NCI-H2081 treated with DMSO at 0.1 percent for 48 hours (cell line): Measurements from ENCODE around the gene NTM.

ENCODE experiments used
- DNase-seq: peaks from one replicate; lab custom pipeline; 2025; lab: John Stamatoyannopoulos, UW

The NTM gene

DNA sequence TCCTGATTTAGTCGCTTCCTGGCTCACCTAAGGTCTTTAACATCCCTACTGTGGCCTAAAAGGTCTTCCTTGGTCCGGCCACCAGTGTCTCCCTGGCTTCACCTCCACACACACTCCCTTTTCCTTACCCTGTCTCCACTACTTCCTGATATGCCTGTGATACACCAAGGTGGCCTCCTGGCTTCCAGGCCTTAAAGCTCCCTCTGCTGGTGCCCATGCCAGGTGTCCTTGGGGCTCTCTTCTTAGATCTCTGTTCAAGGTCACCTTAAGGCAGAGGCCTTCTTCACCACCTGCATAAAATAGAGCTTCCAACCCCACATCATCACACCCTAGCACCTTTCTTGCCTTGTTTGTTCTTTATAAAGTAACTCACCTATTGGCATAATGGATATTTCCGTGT lies 787.7 kb downstream of the NTM start:
- DNase-seq = no peak

DNA sequence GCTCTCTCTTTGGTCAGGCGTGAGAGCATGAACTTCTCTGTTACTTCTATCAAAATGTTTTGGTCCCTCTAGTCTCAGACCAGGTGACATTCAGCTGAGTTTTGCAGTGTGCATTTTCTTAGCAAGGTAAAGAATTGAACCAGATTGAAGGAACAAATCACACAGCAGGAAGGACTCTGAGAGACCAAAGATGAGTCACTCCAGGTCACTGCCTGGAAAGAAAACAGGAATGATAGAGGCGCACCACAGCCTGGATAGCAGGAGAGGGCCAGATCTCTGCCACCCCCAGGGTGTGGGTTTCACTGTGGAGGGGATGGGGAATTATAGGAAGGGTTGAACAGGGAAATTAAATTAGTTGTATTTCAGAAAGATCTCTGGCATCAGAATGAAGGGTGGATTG lies 788.3 kb downstream of the NTM start:
- no peak for DNase-seq

DNA sequence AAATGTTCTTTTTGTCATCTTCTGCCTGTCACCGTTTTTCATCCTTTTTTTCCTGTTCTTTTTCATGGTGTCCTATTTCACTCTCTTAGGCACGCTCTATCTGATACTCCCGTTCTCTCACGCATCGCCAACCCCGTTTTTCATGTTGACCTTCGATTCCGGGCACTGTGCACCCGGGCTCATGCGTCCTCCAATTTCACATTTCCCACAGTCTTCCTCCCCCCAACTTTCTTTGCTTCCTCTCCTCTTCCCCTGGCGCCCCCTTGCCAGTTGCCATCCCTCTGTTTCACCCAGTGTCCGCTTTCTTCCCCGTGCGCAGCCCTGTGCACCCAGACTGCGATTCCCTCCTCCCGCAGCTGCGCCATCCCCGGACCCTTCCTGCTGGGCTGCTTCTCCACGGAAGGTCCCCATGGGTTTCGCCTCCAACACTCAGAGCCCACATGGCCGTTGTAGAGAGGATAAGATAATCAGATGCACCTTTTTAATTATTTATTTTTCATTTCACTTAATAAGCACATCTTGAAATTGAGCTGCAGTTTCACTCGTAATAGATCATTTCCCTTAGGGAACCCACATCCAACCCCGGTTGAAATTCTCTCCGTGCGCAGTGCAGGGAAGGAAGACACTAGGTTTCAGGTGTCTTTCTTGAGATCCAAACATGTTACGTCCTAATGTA lies 791.1 kb downstream of the NTM start:
- DNase-seq = no peak

DNA sequence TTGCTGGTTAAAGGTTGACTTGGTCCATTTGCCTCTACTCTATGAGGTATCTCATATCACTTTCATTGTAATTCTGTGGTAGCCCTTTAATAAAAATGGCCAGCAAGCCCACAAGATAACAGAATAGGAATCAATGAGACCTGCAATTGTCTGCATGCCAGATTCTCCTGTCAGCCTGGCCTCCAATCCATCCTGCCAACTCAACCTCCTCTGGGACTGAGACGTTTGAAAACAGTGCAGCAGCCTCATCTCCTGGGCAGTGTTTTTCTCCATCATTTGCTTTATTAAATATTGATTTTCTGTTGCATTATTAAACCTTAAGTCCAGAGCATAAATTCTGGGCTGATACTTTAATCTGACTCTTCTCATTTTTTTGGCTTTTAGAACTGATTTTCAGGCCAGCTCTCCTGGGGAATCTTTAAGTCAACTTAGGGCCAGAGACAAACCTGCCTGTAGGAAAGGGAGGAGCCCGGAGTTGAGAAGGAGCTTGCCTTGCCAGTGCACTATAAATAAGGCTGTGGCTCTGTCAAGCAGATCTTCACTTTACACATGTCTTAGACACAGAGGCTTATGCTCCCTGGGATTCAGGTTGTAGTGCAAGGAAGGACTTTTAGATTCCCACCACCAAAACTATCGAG lies 798.0 kb downstream of the NTM start:
- DNase-seq = no peak

DNA sequence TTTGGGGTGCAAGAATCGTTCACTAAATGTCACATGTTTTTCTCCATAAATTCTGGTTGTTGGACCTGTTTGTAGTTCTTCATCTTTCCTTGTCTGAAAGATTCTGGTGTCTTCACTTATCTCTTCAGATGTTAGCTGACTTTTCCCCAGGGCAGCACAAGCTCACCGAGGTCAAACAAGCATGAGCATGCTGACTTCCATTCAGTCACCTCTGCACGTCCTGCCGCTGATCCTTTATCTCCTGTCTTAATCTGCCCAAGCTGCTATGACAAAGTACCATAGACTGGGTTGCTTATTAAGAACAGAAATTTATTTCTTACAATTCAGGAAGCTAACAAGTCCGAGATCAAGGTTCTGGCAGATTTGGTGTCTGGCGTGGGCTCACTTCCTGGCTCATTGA lies 800.6 kb downstream of the NTM start:
- DNase-seq = no peak

DNA sequence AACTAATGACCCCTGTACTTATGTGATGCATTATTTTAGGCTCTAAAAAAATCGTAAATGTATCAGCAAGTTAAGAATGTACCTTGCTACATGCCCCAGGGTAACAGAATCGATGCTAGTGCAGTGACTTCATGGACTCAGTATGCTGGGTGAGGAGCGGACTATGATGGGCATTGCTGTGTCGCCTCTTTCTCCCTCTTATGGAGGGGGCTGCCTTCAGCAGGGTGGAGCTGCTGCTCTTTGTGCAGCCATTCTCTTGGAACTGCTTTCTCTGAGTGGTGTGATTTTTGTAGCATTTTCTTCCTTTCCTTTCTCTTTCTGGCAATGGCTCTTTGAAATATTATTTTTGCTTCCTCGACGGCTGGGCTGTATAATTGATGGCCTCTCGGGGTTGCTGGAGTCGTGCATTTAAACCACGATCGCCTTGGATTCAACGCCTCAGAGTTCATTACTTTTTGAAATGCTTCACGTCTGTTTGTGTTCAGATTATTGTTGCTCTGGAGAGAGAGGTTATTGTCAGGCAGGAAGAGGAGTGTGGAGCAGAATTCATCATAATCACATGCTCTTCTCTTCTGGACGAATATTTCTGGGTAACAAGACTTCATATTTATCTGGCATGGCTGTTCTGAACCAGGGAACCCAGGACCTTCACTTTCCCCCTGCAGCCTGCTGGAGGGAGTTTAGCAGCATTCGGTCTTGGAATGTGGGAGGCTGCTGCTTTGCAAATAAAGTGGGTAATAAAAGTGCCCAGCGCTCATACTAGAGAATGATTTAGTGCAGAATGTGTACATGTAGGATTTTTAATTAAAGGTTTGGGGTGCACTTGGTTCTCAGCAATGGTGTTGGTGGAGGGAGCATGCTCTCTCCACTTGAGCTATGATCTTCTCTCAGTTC lies 804.2 kb downstream of the NTM start:
- no peak for DNase-seq

DNA sequence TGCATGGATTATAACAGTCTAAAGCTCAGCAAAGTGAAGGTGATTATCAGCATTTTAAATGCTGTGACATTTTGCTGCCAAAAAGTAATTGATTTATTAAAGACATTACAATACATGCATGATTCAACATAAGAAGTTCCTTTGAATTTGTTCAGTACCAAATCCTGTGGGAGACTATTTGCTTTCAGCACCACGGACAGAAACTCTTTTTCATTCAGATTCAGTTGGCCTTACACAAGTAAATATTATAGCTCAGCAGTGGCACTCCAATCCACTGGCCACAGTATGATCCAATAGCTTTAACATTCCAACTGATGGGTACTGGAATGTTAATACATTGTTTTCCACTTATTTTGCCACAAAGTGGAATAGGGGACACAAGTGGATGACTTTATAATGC lies 806.7 kb downstream of the NTM start:
- DNase-seq = no peak

DNA sequence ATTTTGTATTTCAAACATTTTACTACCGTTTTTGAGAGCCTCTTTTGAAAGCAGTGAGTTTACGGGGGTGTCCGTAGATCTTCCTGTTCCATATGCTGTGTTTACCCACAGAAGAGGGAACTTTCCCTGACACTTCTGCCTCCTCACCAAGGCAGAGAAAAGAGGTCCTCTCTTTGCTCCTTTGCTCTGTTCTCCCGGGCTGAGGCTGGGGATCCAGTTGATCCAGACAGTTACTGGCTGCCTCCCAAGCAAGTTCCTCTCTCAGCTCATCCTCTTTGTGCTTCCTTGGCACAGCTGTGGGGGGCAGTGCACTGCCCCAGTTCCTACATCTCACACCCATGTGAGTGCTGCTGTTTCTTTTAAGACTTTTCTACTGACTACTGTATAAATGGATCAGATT lies 813.7 kb downstream of the NTM start:
- DNase-seq = no peak

DNA sequence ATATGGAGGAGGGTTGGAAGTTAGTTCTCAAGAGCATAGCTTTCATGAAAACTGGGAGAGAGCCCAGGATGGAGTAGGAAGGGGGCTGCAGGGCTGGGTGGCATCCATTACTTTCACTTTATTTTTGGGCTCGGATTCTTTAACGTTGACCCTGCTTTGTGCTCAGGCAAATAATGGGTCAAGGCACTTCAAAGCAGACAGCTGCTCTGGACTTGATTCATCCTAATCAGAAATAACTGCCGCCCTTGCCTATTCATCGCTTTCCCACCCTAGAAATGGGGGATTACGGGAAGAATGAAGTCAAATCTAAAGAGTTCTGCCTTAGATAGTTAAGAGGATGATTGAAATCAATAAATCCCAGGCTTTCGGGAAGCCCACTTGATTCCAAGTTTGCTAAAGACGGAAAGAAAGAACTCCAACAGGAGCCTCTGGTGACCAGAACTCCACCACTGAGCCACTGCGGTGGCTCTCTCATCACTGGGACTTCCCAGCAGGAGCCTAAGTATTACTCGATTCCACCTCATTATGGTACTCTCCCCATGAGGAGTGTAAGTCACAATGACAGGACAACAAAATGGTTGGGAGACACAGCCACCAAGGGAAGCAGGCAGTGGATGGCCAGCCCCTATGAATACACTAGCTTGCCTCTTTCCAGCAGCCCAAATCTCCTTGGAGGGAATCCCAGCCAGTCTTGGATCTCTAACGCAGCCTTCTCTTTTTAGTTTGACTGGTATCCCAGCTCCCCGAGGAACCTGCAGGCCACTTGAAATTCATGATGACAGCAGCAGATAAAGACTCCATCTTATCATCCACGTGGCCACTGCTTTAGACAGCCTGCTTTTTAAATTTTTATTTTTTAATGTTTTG lies 815.5 kb downstream of the NTM start:
- DNase-seq = no peak

DNA sequence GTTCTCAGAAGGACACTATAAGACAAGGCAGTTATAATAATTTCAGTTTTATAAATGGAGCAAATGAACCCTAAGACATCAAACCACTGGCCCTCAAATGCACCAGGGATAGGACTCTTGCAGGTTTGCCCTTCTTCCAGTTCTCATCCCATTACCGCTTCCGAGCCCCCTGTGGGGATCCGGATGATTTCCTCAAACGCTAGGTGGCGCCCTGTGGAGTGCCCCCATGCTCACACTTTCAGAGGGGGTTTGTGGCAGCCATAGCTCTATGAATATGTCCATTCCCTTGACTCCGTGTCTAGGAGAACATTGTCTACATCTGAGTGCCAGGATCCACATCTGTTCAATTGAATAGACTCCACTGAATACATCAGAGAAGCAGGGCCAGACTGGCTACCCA lies 816.3 kb downstream of the NTM start:
- DNase-seq = no peak

DNA sequence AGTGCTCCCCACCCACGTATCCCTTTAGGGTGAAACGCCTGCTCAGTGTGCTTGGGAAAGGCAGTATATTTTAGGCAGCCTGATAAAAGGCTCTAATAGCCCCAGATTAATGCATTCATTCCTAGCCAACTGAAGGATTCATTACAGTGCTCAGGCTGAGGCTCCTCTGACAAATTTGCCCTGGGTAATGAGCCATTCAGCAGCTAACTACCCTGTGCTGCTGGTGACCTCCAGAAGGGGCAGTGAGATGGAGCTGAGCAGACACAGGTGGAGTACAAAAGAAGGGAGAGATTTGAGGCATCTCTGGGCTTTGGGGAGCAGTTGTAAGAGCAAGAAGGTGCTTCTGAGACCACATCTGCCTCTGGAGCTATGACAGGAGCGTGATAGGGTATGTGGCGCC lies 817.0 kb downstream of the NTM start:
- no peak for DNase-seq

DNA sequence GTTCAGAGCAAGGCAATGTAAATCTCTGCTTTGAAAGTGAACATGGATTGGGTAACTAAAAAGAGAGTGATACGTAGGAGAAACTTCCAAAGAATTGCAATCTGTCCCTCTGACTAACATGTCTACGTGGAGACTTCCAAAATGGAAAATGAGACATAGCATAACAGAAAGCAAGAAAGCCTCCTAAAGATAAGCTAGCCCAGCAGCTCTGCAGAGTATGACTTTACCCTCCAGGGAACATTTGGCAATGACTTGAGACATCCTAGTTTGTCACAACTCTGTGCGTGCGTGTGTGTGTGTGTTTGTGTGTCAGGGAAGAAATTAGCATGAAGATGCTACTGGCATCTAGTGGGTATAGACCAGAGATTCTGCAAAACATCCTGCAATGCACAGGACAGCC lies 817.4 kb downstream of the NTM start:
- no peak for DNase-seq

DNA sequence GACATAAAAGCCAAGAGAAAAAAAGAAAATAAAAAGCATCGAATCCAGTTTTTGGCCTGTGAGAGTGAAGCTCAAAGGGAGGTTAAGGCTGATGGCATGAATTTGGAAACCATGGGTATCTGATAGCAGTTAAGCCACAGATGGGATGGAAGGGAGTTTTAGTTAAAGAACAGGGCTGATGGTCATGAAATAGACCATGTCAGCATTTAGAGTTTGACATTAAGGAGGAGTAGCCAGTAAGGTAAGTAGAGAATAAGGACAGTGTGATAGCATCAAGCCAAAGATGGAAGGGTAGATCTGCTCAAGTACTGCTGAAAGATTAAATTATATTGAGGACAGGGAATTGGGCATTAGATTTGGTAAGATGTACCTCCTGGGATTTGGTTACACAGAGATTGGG lies 826.5 kb downstream of the NTM start:
- no peak for DNase-seq

DNA sequence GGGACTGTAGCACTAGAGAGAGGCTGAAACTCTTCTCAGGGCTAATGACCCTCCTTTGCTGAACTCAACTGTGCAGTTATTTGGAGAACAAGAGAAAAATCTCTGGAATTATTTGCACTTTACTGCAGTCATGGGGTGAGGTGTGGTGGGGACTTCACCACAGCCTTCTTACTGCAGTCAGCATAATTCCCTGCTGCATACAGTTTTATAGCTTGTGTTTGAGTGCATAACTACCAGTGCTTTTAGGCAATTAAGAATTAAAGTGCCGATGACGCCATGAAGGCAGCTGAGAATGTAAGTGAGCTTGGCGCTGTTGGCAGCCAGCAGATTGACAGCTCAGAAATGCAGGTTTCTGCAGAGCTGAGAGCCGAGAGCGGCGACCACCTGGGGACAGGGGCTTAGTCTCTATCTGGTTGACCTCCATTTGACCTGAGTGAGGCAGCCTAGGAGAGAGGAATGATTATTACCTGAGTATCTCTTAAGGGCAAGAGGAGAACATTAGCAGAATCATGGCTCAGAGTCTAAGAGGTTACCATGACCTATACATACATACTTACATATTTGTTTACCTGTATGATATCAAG lies 830.0 kb downstream of the NTM start:
- no peak for DNase-seq

DNA sequence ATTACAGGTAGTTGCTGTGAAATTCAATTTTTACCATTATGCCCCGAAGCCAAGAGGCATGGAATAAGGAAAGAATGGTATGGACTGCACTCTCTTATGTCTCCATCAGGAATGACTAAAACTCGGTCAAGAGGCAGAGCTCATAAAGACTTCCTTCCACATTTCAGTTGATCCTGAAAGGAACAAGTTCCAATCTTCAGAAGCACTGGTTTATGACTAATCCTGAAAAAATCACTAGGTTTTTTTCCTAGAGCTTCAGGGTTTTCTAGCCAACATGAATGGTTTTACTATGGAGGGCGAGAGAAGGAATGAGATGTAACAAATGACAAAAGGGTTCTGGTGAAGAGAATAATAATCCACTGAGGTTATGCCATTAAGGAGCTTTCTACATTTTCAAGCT lies 832.2 kb downstream of the NTM start:
- no peak for DNase-seq

DNA sequence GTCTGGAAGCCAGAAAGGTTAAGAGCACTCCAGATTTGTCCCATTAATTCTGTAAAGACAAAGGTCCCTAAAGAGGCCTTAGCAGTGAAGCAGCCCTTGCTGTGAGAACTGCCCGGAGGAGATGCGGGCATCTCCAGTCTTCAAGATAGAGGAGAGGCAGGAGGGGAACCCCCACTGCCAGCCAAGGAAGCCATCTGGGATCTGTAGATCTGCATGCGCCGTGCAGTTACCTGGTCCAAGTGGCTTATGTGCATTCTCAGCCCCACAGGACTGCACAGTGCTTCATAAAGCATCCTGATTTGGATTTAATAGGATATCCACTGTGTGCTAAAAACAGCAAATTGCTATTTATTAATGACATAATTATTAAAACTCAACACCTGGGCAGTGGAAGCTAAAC lies 834.6 kb downstream of the NTM start:
- DNase-seq = no peak

DNA sequence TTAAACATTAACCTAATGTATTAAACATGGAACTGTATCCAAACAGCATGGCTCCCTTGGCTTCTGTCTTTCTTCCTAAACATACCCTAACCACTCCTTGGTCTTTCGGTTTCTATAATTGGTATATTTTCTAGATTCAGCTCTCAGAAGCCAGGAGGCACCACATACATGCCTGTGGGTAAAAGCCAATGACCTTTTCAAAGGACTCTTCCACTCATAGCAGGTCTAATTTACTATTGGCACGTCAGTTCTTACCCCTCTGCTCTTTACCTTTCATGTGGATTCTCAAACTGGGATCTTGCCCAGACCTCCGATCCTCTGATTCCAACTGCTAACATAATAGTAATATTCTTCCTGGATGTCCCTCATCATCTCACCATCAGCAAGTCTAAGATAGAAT lies 835.1 kb downstream of the NTM start:
- no peak for DNase-seq

DNA sequence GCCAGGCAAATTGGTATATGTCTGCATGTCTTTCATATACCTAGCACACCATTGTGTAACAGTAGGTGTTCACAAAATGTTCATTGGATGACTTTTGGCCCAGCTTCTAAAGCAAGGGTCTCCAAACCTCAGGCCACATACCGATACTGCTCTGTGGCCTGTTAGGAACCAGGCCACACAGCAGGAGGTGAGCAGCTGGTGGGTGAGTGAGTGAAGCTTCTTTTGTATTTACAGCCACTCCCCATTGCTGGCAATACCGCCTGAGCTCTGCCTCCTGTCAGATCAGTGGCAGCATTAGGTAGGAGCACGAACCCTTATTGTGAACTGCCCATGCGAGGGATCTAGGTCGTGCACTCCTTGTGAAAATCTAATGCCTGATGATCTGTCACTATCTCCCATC lies 836.6 kb downstream of the NTM start:
- no peak for DNase-seq

DNA sequence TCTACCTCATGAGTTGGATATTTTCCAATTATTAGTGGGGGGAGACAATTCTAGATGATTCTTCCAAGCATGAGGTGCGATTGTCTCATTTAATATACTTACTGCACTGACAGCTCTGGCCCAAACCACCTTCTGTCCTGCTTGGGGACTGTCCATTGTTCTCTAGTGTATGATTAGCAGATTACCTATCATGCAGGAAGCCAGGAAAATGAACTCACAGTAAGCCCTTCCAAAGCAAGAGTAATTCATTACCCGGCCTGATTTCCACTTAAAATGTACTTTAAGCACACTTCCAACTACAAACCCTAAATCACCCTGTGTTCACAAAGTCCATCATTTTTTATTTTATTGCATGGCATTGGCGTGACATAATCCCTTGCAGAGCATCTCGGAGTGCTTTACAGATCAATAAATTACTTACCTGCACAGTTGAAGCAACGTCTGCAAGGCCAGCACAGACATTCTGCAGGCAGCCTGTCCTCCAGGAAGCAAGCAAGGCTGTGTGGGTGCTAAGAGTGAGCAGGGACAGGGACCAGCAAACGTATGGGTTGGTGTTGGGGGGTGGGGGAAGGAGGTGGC lies 838.2 kb downstream of the NTM start:
- DNase-seq = no peak

DNA sequence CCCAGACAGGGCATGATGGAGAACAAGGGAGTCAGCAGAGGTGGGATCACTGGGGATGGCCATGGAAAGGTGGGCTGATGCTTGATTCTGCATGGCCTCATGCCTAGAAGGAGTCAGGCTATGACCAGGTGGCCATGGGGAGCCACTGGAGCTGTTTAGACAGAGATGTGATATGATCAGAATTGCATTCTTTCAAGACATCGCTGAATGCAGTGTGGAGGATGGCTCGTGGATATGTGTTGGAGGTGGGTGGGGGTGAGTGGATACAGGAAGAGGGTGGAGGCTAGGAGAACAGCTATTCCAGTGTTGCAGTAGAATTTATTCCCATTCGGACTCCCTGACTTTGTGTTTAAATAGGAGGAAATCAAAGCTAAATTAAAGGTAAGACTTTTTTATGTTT lies 841.1 kb downstream of the NTM start:
- no peak for DNase-seq

DNA sequence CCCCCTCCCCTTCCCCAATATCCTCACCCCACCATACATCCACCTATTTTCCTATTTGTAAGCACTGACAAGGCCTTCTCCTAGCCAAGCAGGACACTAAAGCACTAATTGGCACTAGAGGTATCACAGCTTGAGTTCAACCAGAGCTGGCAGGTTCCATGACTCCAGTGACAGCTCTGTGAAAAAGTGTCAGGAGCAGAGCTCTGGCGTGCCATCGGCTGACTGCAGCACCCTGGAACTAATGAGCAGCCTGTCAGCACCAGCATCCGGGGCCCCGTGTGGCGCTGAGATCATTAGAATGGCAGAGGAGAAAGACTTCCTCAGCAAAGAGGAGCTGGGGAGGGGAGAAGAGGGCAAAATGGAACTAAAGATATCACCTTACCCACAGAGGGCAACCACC lies 847.4 kb downstream of the NTM start:
- no peak for DNase-seq

DNA sequence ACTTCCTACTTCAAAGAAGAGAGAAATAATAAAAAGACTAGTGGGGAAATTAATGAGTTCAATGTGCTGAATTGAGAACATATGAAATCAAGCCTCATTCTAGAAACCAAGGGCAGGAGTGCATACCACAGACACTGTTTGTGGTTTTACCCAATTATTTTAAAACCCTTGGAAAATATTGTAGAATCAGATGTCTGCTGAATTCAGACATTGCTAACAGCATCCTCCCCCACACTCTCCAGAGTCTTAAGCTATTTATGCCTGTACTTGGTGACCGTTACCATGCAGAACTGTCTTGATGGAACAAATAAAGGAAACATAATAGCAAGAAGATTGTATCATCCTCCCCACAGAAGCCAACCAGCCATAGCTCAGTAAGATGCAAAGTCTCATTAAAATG lies 850.1 kb downstream of the NTM start:
- no peak for DNase-seq
